HG03558 (cell line): ENCODE measurements around the gene NKD2.
"Not testable (repeated sequence)": the region's sequence is repeated elsewhere in the genome, so short reads cannot be mapped to it uniquely, and the experiment has no call there.

Source experiments
- ATAC-seq: cut with Tn5 transposase; IDR thresholded peaks from one replicate; pipeline ENCODE4 v1.9.1; 2021; ENCODE audit warnings: moderate number of reproducible peaks; ENCODE audit not compliant: unreplicated experiment; ENCODE audit errors: extremely low read depth

The NKD2 gene

GRCh38 chr5:1083026-1083425 is 74.4 kb downstream of the NKD2 start:
- ATAC-seq, result not testable (repeated sequence)

GRCh38 chr5:1083823-1084605 is 75.4 kb downstream of the NKD2 start:
- no peak for ATAC-seq

GRCh38 chr5:1085391-1085790 is 76.8 kb downstream of the NKD2 start:
- no peak for ATAC-seq

- ATAC-seq, result no peak
Observed at GRCh38 chr5:1086137-1086536, 77.5 kb downstream of the NKD2 start.

- no peak for ATAC-seq
Observed at GRCh38 chr5:1086871-1087270, 78.3 kb downstream of the NKD2 start.

GRCh38 chr5:1087428-1087827 is 78.8 kb downstream of the NKD2 start:
- ATAC-seq, result no peak

- no peak for ATAC-seq
Observed at GRCh38 chr5:1088031-1088430, 79.4 kb downstream of the NKD2 start.
